PC-9 (cell line): ENCODE results near the gene CTRB2. TPM values are rescaled to one million over a fixed set of nuclear protein-coding genes. Genes with fewer than 3 reads are reported as not detected.
"Not testable (repeated sequence)": the region's sequence is repeated elsewhere in the genome, so short reads cannot be mapped to it uniquely, and the experiment has no call there.

Experiments used
- BruUV-seq: library from RNA; stranded (reverse); fragments of 400-500 nt; replicated peaks from 2 replicates; lab custom pipeline; 2021; lab: Mats Ljungman, UMichigan
- CTCF ChIA-PET: fragments of 300-600 bp; sonication (Branson Sonifier 250); formaldehyde crosslinking; loops from one replicate; lab custom pipeline; 2022; ENCODE audit warnings: antibody characterized with exemption; lab: Charles Lee
- POLR2A ChIA-PET: fragments of 300-600 bp; sonication (Branson Sonifier 250); formaldehyde crosslinking; loops from one replicate; lab custom pipeline; 2022; ENCODE audit warnings: antibody characterized with exemption; ENCODE audit not compliant: unreplicated experiment; lab: Charles Lee
- DNase-seq, 2 experiments: peaks; one replicate each; pipeline versions ENCODE4 v3.0.0 to v3.0.0-alpha.2; 2015 to 2022; ENCODE audit warnings: mixed read lengths in 1 of 2
- H2AFZ ChIP-seq: fragments of 200-600 bp; sonication (generic); 2 replicates; pipeline ENCODE4 v1.8.1; 2017; ENCODE audit warnings: antibody characterized with exemption
- H3F3A ChIP-seq: fragments of 200-600 bp; sonication (generic); 2 replicates; pipeline ENCODE4 v1.8.1; 2017; ENCODE audit warnings: antibody characterized with exemption, mild to moderate bottlenecking, low read depth; ENCODE audit not compliant: insufficient read depth
- H3K27ac ChIP-seq: fragments of 200-600 bp; sonication (generic); 2 replicates; pipeline ENCODE4 v1.6.1; 2016; ENCODE audit warnings: mixed run types
- H3K27me3 ChIP-seq: fragments of 200-600 bp; sonication (generic); 2 replicates; pipeline ENCODE4 v1.6.1; 2016; ENCODE audit warnings: low read depth, mixed run types; ENCODE audit not compliant: insufficient read depth
- H3K36me3 ChIP-seq: fragments of 200-600 bp; sonication (generic); 2 replicates; pipeline ENCODE4 v1.6.1; 2016; ENCODE audit warnings: low read depth, mixed run types
- H3K4me1 ChIP-seq: fragments of 200-600 bp; sonication (generic); replicated peaks from 2 replicates; pipeline ENCODE4 v1.6.1; 2016; ENCODE audit warnings: mixed run types; ENCODE audit not compliant: insufficient read depth
- H3K4me2 ChIP-seq: fragments of 200-600 bp; sonication (generic); 2 replicates; pipeline ENCODE4 v1.6.1; 2017; ENCODE audit warnings: mixed run types
- H3K4me3 ChIP-seq: fragments of 200-600 bp; sonication (generic); 2 replicates; pipeline ENCODE4 v1.6.1; 2016; ENCODE audit warnings: mixed run types
- H3K79me2 ChIP-seq: fragments of 200-600 bp; sonication (generic); 2 replicates; pipeline ENCODE4 v1.6.1; 2017; ENCODE audit warnings: low read depth, mixed run types
- H3K9me2 ChIP-seq: fragments of 200-600 bp; sonication (generic); 2 replicates; pipeline ENCODE4 v1.8.1; 2017; ENCODE audit warnings: mild to moderate bottlenecking; ENCODE audit not compliant: insufficient read depth
- H3K9me3 ChIP-seq: fragments of 200-600 bp; sonication (generic); 2 replicates; pipeline ENCODE4 v1.8.1; 2016; ENCODE audit warnings: low read depth; ENCODE audit not compliant: insufficient read depth
- H4K20me1 ChIP-seq: fragments of 200-600 bp; sonication (generic); 2 replicates; pipeline ENCODE4 v1.8.1; 2017; ENCODE audit not compliant: insufficient read depth
- CTCF ChIP-seq: fragments of 200-600 bp; sonication (generic); conservative IDR thresholded peaks from 2 replicates; pipeline ENCODE4 v1.6.1; 2017; ENCODE audit warnings: mixed run types, antibody characterized with exemption, mild to moderate bottlenecking, moderate library complexity
- EZH2 ChIP-seq: fragments of 200-600 bp; sonication (generic); IDR thresholded peaks from 2 replicates; pipeline ENCODE4 v1.8.0; 2017; ENCODE audit warnings: antibody characterized with exemption, low read depth
- intact Hi-C: fragments of 100-400 bp; cut with micrococcal nuclease; formaldehyde crosslinking; loops from one replicate; pipeline ENCODE4 v1.10.0; 2022; ENCODE audit not compliant: unreplicated experiment
- total RNA-seq: library from RNA; stranded (reverse); gene quantifications from 2 replicates; pipeline ENCODE4 v1.2.3, GENCODE V29; 2021

Gene CTRB2
- total RNA-seq, 1 experiment from 2014 or later: not detected

- peaks cover 65% of the 10 kb centered on the region for H3K4me1 ChIP-seq
- peak overlapping the region; percentile 83 for H3K27ac ChIP-seq
- peaks cover 82% of the 10 kb centered on the region for H3K79me2 ChIP-seq
- POLR2A ChIA-PET: interaction anchor here (0.5 to 1.8 kb wide), 8 partner anchors 11 to 946 kb away, joined by 3 to 20 read pairs (median 4); no protein-coding TSS in a partner anchor
- H4K20me1 ChIP-seq: peaks cover 23% of the 10 kb centered on the region
- peak overlapping the region; percentile 30; the same call in 1 of the 2 replicates for H3K4me3 ChIP-seq
- H3F3A ChIP-seq: peaks cover 27% of the 10 kb centered on the region
- peak overlapping the region; percentile 76 for H3K4me2 ChIP-seq
- no peaks in the 10 kb centered on the region for H3K27me3 ChIP-seq
- CTCF ChIA-PET: interaction anchor here (0.6 to 1.1 kb wide), 5 partner anchors 11 to 272 kb away, joined by 4 to 10 read pairs (median 8); no protein-coding TSS in a partner anchor
- no peaks in the 10 kb centered on the region for H3K9me3 ChIP-seq
- BruUV-seq: TSS peak; percentile 22
- DNase-seq: peak; percentile 93 to 96
- no peaks in the 10 kb centered on the region for H3K9me2 ChIP-seq
- H2AFZ ChIP-seq: no peak overlapping the region
- TF ChIP-seq EZH2: no peak
- no peak for TF ChIP-seq CTCF
- intact Hi-C loops: loop anchor here (1.0 kb wide), 5 partner anchors 19 to 140 kb away; no protein-coding TSS in a partner anchor
- peaks cover 10% of the 10 kb centered on the region; the same call in 1 of the 2 replicates for H3K36me3 ChIP-seq
These were observed 38.1 kb upstream of the CTRB2 start for GRCh38 chr16:75244844-75245758.

GRCh38 chr16:75244225-75244809, 37.4 kb upstream of the CTRB2 start:
- ChIA-PET CTCF (interaction anchor here (1.1 kb wide), 1 partner anchor 135 kb away, joined by 4 read pairs; no protein-coding TSS in a partner anchor), POLR2A (interaction anchor here (0.7 to 1.8 kb wide), 3 partner anchors 61 to 133 kb away, joined by 3 to 8 read pairs (median 4); no protein-coding TSS in a partner anchor)
- no TSS peak for BruUV-seq
- intact Hi-C loops: no loop called here
- peaks cover 58% of the 10 kb centered on the region for H3K4me1 ChIP-seq
- TF ChIP-seq EZH2: no peak
- TF ChIP-seq CTCF: no peak
- H3K36me3 ChIP-seq: peaks cover 10% of the 10 kb centered on the region; the same call in 1 of the 2 replicates
- no peak overlapping the region for H2AFZ ChIP-seq
- peak; percentile 54 to 60 for DNase-seq
- peak overlapping the region; percentile 76 for H3K4me2 ChIP-seq
- peaks cover 18% of the 10 kb centered on the region for H4K20me1 ChIP-seq
- H3K4me3 ChIP-seq: peak overlapping the region; percentile 30; the same call in 1 of the 2 replicates
- no peaks in the 10 kb centered on the region for H3K9me2 ChIP-seq
- peak overlapping the region; percentile 83 for H3K27ac ChIP-seq
- H3F3A ChIP-seq: peaks cover 27% of the 10 kb centered on the region
- H3K27me3 ChIP-seq: no peaks in the 10 kb centered on the region
- H3K79me2 ChIP-seq: peaks cover 82% of the 10 kb centered on the region
- H3K9me3 ChIP-seq: no peaks in the 10 kb centered on the region

- Histone ChIP-seq H3K9me3 (no peaks in the 10 kb centered on the region), H3K27me3 (no peaks in the 10 kb centered on the region), H3K27ac (peak overlapping the region; percentile 83), H3K4me1 (peaks cover 52% of the 10 kb centered on the region), H3F3A (peaks cover 27% of the 10 kb centered on the region), H4K20me1 (peaks cover 12% of the 10 kb centered on the region), H3K79me2 (peaks cover 80% of the 10 kb centered on the region), H3K4me3 (no peak overlapping the region), H3K9me2 (no peaks in the 10 kb centered on the region), H3K4me2 (peak overlapping the region; percentile 76), H3K36me3 (peaks cover 10% of the 10 kb centered on the region; the same call in 1 of the 2 replicates), H2AFZ (no peak overlapping the region)
- TF ChIP-seq EZH2 (no peak), CTCF (no peak)
- DNase-seq: no peak
- CTCF ChIA-PET: no interaction called here
- POLR2A ChIA-PET: interaction anchor here (1.0 kb wide), 1 partner anchor 61 kb away, joined by 4 read pairs; no protein-coding TSS in a partner anchor
- intact Hi-C loops: no loop called here
- BruUV-seq: no TSS peak
These were observed 36.8 kb upstream of the CTRB2 start for GRCh38 chr16:75243667-75244224.

GRCh38 chr16:75242436-75243078, 35.6 kb upstream of the CTRB2 start:
- H2AFZ ChIP-seq, H3K9me2 ChIP-seq, H3K27ac ChIP-seq, POLR2A ChIA-PET, BruUV-seq, H4K20me1 ChIP-seq, H3K4me2 ChIP-seq, intact Hi-C loops, CTCF ChIA-PET, H3K9me3 ChIP-seq, H3K4me3 ChIP-seq, DNase-seq, H3K27me3 ChIP-seq: not testable (repeated sequence)
- peaks cover 10% of the 10 kb centered on the region; the same call in 1 of the 2 replicates for H3K36me3 ChIP-seq
- peaks cover 68% of the 10 kb centered on the region for H3K79me2 ChIP-seq
- peaks cover 42% of the 10 kb centered on the region for H3K4me1 ChIP-seq
- H3F3A ChIP-seq: peaks cover 27% of the 10 kb centered on the region
